Activated CD4-positive, alpha-beta T cell treated with anti-CD3 and anti-CD28 coated beads, Interleukin-2, amount 50 U/mL, for 4 hours (primary cell): Measurements from ENCODE around the gene ABCC5.

Experiments
- DNase-seq, 2 experiments: peaks; one replicate each; pipeline ENCODE4 v3.0.0-alpha.2; 2020

ABCC5 gene

DNA sequence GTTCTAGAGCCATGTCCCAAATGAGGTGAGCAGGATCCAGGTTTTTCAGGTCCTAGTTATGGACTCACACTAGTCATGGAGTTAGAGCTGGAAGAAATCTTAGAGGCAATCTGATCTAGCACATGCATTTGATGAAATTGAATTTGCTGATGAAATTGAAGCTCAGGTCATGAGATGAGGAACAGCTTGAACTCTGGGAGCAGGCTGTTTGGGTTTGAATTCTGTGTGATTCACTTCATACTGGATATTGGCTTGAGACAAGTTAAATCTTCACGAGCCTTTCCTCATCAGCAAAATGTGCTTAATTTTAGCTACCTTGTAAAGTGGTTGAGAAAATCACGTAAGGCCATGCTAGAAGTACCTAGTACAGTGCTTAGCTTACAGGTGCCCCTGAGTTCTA lies 99.5 kb downstream of the ABCC5 start:
- no peak for DNase-seq

DNA sequence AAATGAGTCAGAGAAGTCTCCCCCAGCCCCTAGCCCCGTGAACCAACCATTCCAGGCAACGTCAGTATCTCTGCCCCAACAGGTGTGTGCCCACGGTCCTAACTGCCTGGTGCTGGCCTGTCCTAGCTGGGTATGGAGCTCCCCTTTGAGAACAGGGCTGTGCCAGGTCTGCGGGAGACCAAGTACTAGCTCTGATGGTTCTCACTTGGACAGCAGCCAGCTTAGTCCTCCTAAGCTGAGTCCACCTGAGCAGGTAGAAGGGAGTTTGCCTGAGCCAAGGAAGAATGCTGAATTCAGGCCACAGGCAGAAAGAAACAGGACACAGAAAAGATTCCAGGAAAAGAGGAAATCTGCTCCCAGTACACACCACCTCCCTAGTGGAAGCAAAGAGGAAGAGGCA lies 99.9 kb downstream of the ABCC5 start:
- DNase-seq: no peak

DNA sequence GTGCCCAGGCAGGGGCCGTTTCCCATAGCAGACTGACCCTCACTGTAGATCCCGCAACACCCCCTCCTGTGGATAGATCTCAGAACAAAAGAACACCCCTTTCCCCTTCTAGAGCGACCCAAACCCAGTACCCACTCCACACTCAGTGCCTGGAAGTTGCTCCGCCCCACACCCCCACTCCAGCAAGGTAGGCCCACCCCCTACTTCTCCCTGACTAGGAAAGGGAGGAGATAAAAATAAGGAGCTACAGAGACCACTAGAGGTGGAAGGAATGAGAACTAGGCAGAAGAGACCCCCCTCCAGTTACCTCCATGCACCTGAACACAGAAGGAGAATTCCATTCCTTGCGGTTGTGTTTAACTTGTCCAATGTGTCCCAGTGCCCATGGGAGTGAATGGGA lies 102.8 kb downstream of the ABCC5 start:
- DNase-seq: no peak

DNA sequence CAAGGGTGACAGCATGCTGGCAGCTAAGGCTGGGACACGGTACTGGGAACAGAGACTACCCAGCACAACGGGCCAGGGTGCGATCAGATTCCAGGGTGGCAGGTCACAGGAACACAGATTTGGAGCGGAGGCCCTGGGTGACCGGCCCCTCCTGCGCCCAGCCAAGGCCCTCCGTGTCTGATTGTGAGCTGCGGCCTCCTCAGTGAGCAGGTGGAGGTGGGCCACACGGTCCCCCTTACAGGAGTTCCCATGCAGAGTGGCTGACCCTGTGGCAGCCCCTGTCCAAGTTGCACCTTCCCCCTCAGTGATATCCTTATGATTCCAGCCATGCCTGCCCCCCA lies 104.1 kb downstream of the ABCC5 start:
- no peak for DNase-seq

DNA sequence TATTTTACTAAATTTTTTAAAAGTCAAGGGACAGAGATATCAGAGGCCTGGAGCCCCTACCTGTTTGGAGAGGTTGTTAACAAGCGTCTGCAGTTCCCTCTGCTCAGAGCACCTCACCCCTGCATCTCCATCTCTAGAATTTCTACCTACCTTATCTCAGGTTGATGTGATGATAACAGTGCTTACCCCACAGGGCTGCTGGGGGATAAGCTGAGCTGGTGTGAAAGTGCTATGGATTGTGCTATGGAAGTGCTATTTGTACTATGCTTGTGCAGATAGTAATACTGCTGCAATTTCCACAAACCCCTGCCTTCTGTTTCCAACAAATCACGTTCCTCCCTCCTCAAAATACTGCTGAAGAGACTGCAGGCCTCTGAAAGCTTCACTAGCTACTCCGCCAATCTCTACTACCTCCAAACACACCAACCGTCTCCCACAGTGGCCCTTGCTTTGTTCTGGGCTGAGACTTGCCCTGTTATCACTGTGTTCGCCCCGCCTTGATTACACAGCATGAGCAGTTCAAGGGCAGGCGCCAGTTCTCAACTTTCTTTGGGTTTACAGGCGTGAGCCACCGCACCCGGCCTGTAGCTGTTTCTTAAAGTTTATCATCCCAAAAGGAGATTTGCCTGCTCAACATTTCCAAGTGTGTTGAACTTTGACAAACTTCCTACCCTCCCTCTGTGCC lies 104.6 kb downstream of the ABCC5 start:
- no peak for DNase-seq

DNA sequence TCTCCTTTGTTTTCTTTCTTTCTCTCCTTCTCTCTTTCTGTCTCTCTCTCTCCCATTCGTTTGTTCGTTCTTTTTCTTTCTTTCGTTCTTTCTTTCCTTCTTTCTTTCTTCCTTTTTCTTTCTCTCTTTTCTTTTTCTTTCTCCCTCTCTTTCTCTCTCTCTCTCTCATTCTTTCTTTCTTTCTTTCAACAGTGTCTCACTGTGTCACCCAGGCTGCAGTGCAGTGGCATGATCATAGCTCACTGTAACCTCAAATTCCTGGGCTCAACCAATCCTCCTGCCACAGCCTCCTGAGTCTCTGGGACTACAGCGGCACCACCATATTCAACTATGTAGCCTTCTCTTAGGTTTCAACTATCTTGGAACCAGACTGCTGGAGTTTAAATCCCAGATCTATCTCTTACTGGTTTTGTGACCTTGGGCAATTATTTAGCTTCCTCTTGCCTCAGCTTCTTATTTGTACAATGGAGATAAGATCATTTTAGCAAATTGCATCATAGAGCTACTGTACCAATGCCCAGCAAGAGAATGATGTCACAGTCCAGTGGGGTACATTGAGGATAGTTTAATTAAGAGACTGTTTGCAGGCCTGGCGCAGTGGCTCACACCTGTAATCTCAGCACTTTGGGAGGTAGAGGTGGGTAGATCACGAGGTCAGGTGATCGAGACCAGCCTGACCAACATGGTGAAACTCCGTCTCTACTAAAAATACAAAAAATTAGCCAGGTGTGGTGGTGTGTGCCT lies 105.7 kb downstream of the ABCC5 start:
- no peak for DNase-seq

DNA sequence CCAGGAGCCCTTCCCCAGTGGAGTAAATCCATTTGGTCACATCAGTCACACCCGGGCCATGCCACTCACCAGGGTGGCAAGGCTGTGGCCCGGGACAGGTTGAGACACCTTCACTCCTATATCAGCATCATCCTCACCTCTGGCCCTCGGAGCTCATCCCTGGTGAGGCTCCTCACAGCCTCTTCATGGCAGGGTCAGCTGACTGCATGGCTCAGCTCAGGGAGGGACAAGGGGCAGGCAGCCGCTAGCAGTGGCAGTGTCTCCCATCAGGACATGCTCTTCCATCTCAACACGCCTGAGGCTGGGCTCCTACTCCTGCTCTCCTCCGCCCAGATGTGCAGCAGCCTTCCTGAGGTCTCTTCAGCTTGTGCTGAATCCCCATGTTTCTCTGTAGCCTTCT lies 106.6 kb downstream of the ABCC5 start:
- DNase-seq: no peak

DNA sequence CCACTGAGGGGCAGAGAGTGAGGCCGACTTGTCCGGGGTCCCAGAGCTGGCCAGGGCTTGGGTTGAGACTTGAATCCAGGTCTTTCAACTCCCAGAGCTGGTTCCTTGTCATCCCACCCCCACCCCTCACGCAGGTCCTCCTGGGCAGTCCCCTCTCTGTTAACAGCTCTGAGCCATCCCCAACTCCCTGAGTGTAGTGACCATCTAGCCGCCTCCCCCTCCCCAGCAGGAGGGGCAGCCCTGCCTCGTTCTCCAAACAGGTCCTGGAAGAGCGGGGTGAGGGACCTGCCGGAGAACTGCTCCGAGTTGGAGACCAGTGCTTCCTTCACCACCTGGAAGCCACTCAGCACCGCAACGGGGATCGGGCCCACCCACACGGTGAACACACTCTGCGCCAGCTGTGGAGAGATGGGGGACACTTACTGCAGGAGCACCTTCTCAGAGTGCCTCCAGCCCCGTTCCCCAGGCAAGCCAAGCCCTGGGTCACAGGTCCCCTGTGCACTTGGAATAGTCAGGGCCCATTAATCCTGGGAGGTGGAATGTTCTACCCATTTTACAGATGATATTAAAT lies 108.6 kb downstream of the ABCC5 start:
- no peak for DNase-seq

DNA sequence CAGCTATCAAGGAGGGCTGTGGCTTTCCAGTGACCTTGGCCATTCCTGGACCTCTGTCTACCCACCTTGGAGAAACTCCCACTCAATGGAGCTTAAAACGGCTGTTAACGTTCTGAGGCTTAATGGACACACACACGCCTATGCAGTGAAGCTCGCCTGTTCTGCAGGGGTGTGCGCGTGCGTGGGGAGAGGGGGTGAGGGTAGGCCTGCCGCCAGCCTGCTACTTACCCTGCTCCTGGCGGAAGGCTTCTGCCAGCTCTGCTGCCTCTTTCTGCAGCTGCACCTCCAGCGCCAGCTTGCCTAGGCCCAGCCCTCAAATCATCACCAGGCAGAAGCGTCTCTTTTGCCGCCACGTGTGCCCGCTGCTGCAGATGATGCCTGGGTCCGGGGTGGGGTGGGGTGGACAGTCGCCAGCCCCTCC lies 109.8 kb downstream of the ABCC5 start:
- DNase-seq: no peak

DNA sequence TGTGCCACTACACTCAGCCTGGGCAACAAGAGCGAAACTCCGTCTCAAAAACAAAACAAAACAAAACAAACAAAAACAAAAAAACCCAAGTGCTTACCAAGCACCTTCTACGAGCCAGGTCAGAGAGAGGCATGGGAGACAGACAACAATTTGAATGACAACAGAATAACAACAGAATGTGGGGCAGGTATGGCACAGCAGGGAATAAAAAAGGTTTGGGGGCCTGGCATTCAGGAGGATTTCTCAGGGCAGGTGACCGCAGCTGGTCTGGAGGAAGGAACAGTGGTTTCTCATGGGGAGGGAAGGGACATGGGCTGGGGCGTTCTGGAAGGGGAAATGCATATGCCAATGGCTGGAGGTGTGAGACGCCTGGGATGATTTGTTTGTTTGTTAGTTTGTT lies 110.5 kb downstream of the ABCC5 start:
- no peak for DNase-seq

DNA sequence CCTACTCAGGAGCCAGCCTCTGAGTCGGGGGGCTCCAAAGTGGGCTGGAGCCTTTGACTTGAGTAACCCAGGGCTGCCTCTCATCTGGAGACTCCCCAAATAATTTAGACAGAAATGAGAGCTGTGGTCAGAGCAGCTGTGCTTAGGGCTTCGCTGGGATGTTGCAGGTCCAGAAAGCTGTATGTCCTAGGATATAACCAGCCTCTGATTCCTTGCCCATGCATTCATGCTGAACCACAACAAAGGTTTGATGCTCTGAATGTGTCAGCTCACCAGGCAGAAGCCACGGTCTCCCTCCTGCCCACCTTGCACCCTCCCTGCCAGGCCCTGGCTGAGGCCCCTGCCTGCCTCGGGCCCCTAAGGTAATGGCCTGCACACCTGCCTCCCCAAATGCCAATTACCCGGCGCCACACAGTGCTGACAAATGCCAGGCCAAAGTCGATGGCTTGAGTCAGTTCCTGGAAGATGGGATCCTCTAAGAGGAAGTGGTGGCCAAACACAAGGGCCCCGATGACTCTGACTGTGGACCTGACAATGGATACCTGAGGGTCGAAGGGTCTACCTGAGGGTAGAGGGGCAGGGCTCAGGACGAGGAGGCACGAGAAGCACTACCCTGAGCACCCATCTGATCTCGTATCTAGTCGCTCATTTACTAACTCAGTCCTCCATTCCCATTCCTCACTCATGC lies 111.3 kb downstream of the ABCC5 start:
- no peak for DNase-seq

DNA sequence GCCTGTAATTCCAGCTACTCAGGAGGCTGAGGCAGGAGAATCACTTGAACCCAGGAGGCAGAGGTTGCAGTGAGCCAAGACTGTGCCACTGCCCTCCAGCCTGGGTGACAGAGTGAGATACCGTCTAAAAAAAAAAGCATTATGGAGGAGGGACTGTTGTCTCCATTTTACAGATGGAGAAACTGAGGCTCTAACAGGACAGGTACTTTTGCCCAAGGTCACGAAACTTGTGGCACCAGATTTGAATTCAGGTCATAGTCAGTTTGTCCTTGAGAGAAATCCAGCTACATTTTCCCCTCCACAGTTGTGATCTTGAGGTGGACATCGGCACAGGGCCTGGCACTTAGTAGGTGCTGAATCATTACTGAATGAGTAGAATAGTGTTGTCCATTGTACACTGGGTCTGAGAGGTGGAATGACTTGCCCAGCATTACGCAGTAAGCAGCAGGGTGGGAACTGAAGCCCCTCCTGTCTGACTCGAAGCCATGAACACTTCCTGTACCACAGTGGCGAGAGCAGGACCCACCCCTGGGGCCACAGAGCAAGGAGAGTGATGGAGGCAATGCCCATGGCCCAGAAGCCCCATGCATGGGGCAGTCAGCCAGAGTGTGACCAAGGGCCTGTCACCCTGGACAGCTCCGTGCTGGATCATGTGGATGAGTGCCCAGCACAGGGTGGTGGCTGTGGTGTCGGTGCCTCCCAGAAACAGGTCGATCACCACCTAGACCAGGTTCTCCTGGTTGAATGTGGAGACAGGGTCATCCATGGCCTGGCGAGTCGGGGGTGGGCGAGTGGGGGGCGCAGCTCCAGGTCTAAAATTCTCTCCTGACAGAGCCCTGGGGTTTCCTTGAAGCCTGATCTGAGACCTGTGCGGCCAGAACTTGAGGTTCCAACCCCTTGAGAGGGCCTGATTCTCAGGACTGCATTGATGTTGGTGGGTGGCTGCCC lies 112.6 kb downstream of the ABCC5 start:
- no peak for DNase-seq

DNA sequence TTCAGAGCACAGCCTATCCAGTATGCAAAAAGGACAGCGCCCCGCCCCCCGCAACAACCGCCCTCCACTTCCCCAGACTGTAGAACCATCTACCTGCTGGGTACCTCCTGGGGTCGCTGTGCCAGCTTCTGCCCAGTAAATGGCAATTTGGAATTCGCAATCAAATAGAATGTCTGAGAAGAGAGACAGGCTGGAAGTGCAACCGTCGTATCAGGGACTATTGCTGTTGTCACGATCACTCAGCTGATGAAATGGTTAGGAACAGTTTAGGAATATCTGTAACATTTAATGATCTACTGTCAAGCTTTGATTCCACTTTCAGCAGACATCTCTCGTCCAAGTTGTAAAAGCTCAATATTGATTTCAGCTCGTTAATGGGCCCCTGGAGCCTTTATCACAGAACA lies 119.7 kb downstream of the ABCC5 start:
- no peak for DNase-seq

DNA sequence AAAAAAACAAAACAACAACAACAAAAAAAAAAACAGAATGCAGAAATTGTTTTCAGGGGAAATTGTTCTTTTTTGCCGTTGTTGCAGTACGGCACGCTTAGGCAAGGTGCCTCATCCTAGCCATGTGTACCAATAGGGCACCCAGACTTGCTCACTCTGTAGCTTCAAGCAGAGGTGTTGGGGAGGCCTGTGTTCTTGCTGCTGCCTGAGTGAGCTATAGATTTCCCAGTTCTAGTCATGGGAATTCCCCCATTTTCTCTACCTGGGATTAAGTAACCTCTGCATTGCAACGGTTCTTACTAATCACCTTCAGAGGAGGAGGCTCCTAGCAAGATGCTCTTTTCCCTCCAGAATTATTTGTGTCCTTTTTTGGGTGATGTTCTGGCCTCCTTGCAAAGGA lies 120.1 kb downstream of the ABCC5 start:
- DNase-seq: no peak

DNA sequence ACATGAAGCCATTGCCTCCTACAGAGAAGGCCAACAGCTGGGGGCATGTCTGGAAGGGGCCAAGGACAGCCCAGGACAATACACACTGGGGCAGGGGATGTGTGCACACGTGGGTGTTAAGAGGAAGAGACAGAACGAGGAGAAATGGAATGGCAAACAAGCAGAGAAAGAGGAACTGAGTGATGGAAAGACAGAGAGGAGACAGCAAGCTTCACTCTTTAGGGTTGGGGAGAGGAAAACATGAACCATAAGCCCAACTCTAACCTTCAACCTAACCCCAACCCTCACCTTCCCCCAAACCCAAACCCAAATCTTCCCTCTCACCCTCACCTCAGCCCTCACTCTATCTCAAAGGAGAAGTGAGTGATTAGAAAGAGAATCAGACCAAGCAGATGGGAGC lies 121.1 kb downstream of the ABCC5 start:
- no peak for DNase-seq

DNA sequence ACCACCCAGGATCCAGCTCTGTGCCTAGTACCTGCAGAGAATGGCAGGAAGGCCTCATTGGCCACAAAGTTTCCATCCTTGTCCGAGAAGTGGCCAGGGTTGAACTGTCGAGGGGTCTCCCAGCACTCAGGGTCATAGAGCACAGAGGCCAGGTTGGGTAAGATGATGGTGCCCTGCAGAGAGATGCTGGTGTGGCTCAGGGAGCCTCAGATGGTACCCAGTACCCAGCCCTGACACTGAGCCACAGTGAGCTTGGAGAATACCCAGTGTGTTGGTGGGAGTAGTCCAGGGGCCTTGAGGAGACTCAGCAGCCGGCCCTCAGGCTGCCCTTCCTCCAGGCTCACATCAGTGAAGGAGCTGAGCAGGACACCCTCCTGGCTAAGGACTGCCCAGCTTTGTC lies 121.5 kb downstream of the ABCC5 start:
- no peak for DNase-seq

DNA sequence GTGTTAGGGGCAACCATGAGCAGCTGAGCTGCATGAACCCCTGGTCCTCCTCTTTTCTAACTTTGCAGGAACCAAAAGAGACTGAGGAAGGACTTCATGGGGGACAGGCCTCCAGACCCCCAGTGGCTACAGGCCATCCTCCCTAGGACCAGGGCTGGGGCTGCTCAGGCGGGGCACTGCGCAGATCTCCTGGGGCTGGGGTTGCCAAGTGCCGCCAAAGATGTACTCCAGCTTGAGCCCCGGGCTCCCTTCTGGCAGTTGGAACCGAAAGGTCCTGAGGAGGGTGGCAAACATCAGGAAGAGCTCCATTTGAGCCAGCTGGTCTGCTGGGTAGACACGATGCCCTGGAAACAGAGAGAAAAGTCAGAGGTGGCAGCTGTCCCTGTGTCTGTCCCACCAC lies 121.9 kb downstream of the ABCC5 start:
- DNase-seq: no peak

DNA sequence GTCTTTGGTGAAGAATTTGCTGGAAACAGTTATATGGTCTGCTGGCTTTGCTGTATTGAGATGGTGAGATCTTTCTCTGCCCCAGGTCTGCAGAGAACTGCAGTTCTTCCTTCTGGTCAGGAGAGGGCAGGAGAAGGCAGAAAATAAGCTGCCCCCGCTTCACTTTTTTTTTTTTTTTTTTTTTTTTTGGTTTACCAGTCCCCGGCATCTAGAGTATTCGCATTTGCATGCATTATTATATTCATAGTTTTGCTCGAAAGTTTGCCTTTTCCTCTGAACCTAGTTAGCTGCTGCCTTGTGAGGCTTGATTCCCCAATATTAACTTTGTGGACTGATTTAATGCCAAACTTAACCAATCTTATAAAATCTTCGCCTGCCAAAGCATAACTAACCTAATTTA lies 122.4 kb downstream of the ABCC5 start:
- peak in 1 of 2 experiments; percentile 13 for DNase-seq

DNA sequence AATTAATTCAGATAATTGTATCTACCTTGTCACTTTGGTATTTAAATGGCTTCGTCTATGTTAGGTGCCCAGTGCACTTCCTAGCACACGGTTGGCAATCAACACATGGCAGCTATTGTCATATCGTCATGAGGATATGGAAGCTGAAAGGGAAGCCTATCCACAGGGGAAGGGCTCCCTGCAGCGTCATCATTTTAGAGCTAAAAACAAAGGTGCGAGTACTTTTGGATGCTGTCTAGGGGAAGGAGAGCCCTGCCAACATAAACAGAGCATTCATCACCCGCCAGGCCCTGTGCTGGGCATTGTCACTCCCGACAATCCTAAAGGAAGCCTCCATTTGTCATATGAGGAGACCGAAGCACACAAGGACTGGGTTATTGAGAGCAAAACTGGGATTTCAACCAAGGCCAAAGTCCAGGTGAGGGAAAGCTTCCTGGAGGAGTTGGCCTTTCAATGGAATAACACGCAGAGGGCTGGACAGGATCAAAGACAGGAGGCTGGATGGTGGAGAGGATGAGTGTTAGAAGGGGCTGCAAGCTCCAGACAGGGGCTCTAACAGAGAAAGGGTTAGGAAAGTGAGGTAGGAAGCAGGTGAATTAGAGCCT lies 125.0 kb downstream of the ABCC5 start:
- DNase-seq: no peak

DNA sequence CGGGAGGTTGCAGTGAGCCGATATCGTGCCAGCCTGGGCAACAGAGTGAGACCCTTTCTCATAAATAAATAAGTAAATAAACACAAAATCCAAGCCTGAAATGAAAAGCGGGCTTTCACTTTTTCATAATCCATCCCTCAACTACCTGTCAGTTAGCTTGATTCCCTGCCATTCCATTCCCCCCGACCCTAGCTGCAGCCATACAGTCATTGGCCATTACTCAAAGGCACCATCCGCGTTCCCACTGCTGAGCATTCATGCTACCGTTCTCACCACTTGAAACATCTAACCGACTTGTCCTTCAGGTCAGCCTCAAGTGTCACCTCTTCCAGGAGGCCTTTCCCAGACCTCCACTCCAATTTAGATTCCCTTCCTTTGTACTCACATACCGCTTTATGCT lies 131.9 kb downstream of the ABCC5 start:
- DNase-seq: no peak

DNA sequence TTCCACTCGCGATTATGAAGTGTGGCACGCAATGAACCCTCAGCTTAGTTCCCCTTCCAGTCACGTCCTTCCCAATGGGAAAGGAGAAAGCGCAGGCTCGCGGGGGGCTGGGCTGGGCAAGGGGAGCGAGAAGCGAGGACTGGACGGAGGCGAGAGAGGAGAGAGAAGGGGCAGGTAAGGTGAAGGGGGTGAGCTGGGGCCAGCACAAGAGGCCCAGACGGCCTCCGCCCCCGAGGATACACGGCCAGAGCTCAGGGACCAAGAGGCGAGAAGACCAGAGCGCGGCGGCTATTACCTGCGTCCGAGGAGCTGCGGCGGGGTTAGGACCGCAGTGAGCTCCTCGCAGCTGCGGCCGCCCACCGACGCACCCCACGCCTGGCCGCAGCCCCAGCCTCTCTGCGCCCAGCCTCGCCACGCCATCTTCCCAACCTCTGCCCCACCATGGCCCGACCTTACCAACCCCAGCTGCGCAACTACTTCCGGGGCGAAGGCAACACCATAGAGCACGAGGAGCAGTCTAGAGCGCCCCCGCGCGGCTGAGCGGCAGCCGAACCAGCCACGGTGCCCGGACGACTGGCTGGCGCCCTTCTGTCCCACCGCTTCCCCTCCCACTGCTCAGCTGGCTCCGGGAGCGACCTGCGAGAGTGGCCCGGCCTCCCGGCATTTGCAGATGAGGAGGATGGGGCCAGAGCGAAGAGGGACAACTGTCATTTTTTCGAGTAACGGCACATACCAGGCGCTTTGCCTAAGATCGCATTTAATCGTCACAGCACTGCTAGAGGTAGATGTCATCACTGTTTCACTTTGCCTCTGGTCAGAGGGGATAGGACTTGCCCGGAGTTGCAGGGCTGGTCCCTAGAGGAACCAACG lies 133.0 kb downstream of the ABCC5 start, which contains the start of gene PARL:
TSS of gene PARL (minus strand) at position 454 of the 870 bp plus-strand sequence. CDS start at position 420, 34 bp downstream.
- DNase-seq: peak; percentile 96
